Fibroblast of the conjunctiva (primary cell): Measurements from ENCODE around the gene KRT78.

Source experiments
- DNase-seq: peaks from one replicate; pipeline ENCODE4 v3.0.0-alpha.2; 2010; ENCODE audit warnings: low read depth

The KRT78 gene

GRCh38 chr12:52838609-52839435 is 10.0 kb downstream of the KRT78 start:
- DNase-seq: no peak

- no peak for DNase-seq
Measured at GRCh38 chr12:52837781-52838608, 10.8 kb downstream of the KRT78 start.

- DNase-seq: no peak
Measured at GRCh38 chr12:52837413-52837741, 11.4 kb downstream of the KRT78 start.

GRCh38 chr12:52836491-52837412 is 12.0 kb downstream of the KRT78 start:
- DNase-seq: no peak

DNA sequence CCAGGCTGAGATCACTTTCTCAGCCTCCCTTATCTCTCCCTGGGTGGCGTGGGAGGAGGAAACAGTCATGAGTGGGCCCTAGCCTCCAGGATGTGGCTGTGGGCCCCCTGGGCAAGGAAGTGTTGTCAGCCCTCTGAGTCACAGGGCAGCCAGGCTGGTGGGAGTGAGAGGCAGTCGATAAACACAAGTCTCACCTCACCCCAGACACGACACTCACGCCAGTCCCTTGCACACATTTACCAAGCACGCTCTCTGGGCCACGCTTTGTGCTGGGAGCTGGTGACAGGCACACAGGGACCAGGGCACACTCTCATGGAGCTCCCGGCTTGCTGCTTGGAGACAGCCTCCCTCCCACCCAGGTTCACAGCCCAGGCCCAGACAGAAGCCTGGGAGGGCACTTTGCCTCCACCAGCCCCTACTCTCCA is 12.7 kb downstream of the KRT78 start:
- no peak for DNase-seq

DNA sequence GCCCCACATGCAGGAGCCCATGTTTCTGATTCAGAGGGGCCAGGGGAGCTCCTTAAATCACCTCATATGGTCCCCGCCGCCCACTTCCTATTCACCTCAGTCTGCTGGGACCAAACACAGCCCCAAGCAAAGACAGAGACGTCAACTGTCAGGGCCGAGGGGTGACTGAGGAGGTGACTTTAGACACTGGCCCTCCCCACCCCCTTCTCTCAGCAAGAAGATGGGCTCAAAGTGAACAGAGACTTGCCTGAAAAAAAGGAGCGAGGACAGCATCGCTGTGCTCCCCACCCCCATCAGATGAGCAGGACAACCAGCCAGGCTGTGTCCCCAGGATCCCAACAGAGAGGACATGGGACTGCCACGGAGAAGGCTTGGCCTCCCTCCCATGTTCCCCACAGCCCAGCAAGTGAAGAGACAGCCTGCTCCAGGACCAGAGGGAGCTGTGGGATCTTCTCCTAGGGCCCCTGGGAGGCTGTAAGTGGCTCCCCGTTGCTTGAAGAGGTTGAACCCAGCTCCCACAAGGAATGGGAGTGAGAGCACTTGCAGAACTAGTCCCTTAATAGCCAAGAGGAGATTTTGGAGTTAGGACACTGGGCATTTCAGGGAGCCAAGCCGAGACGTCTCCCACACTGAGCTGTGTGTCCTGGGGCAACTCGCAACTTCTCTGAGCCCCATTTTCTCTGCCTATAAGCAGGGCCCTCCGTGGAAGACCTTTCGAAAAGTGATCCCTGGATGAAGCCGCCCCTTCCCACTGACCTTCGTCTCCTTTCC is 13.3 kb downstream of the KRT78 start:
- DNase-seq: no peak

DNA sequence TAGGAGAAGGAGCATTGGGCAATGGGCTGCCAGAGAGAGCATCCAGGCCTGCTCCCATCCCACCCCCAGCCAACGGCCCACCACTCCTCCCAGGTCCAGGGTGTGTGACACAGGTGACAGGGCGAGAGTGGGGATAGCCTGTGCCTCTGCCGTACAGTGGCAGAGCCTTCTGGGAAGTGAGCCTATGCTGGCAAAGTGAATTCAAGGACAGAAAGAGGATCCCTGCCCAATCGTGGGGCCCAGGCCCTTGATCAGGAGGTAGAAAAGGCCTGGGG is 14.1 kb downstream of the KRT78 start:
- DNase-seq: no peak

DNA sequence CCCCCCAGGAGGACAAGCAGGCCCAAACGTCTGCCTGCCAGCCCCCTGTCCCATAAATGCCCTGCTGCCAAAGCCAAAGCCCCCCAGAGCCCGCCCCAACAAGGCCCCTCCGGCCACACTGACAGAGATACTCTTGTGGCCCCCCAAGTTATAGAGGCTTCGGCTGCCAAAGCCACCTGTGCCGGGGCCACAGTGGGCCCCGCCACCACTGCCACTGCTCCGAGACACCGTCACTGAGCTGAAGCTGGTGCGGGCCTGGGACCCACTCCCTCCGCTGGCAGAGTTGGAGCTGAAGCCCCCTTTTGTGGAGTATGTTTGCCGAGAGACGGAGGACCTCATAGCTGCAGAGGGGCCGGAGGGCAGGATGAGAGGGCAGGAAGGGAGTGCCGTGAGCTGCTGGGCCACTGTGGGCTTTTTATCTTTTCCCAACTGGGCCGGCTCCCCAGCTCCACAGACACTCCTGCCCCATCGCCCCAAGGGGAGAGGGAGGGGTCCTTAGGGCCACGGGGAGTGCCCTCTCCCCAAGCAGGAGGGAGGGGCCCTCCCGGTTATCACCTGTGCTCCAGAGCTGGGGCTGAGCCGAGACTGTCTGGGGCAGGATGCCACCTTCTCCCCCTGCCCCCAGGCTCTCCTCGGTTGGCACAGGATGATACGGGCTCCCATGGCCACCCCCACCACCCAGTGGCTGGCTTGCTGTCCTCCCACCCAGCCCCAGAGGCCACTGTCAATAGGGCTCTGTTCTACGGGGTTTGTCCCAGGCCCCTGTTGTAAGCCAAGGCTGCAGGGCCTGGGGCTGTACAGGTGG is 14.7 kb downstream of the KRT78 start, which contains the start of gene KRT79:
TSS of gene KRT79 (minus strand) at position 390 of the 805 bp plus-strand sequence. CDS start at position 339, 51 bp downstream.
- DNase-seq: no peak

GRCh38 chr12:52832985-52833905 is 15.5 kb downstream of the KRT78 start:
- DNase-seq: no peak

- DNase-seq: no peak
Measured at GRCh38 chr12:52832451-52832850, 16.3 kb downstream of the KRT78 start.

DNA sequence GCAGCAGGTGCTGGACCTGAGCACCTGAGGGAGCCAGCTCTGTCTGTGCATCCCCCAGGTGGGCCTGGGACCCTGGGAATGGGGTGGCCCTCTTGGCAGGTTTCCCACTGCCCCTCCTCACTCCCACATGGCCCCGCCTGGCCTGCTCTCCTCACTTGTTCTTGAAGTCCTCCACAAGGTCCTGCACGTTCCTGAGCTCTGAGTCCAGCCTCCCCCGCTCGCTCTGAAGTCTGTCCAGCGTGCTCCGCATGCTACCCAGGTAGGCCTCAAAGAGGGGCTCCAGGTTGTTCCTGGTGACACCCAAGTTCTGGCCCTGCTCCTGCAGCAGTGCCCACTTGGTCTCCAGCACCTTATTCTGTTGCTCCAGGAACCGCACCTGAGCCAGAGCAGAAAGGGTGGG is 17.5 kb downstream of the KRT78 start:
- no peak for DNase-seq

DNA sequence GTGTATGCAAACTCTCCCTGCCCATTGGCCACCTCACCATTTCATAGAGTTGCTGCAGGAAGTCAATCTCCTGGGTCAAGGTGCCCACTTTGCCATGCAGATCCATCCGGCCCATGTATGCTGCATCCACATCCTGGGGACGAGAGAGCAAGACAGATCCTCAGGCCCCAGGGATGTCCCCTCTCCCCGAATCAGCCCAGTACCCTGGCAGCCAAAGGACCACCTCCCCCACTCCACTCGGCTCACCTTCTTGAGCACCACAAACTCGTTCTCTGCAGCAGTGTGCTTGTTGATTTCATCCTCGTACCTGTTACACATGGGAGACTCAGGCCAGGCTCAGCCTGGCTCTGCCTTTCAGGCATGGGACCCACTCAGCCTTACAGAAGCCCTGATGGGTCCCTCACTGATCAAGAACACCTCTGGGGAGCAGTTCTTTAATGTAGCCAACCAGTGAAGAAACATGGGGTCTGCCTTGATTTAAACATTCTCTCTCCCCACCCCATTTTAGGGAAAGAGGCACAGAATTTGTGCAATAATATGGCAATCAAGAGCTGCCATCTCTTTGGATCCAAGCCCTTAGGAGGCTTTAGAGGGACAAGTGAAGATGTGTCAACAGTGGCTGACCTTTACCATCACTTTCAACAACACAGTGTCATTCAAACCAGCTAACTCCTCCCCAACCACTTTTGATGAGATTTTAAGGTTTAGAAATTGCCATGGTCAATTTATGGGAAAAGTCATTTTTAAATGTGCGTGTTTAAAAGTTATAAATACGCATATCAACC is 18.6 kb downstream of the KRT78 start:
- no peak for DNase-seq

GRCh38 chr12:52828591-52829021 is 20.2 kb downstream of the KRT78 start:
- DNase-seq: no peak

- no peak for DNase-seq
Measured at GRCh38 chr12:52828156-52828555, 20.6 kb downstream of the KRT78 start.

- DNase-seq: no peak
Measured at GRCh38 chr12:52827499-52828090, 21.2 kb downstream of the KRT78 start.

DNA sequence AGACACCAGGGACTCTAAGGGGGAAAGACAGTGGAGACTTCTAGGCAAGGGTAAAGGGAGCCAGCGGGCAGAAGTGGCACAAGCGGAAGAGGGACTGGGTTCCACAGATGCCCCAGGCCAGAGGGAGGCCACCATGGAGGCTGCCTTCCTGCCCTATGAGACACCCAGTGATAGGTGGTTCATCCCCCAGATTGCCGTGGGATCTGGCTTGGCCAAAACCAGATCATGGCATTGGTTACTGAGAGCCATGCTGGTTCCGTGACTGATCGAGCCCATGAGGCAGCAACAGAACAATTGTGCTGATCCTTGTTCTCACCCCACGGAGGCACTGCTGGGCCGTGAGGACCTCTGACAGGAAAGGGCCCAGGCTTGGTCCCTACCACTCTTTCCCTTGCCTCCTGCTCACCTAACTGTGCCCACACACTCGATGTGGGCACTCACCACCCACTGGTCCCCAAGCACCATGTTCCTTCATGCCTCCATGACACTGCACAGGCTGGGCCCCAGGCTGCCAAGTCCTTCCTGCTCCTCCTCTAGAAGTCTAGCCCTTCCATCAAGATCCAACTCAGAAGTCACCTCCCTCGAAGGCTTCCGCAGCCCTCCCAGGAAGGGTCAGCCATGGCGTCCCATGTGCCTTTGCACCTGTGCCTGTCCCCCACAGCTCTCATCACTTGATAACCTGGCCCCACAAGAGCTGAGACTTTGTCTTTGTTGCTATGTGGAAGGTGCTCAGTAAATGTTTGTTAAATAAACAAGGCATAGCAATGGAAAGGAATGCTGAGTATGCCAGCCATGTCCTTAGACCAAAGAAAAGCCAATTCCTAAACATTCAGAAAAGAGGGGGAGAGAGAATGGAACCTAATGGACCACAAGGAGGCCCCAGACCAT is 21.9 kb downstream of the KRT78 start:
- DNase-seq: no peak

- no peak for DNase-seq
Measured at GRCh38 chr12:52825961-52826360, 22.8 kb downstream of the KRT78 start.
